ENCODE data around the gene LMAN1L.

- TF ChIP-seq ZNF274 (IDR thresholded peaks at IDR 0.05; ENCODE audit: low read depth, low read length) = no peak
- TF ChIP-seq YY1 (IDR thresholded peaks at IDR 0.05; ENCODE audit: insufficient read depth, insufficient read length) = no peak
Observed at GRCh38 chr15:74776821-74777768, 35.5 kb upstream of the LMAN1L start.

Measured in NT2/D1 (cell line).